Transverse colon (tissue), 3 donors: ENCODE results near the gene TTLL12.

Experiments
- CTCF ChIP-seq, 5 experiments: fragments of 200-600 bp in 3 of 5; fragments of 450-650 bp in 2 of 5; sonication (generic) in 3 of 5; IDR thresholded peaks; 1 replicate in 2 of 5; 2 replicates in 3 of 5; pipeline ENCODE4 v1.5.1; 2016 to 2017; ENCODE audit warnings: antibody characterized with exemption in 5 of 5, inconsistent platforms in 3 of 5, mild to moderate bottlenecking in 2 of 5, moderate library complexity in 1 of 5
- EP300 ChIP-seq: sonication (generic); formaldehyde crosslinking; IDR thresholded peaks from one replicate; pipeline ENCODE4 v1.6.1; 2017; ENCODE audit warnings: antibody characterized with exemption, low read depth

GRCh38 chr22:43231724-43232034 is 44.7 kb upstream of the TTLL12 start:
- no peak for TF ChIP-seq EP300
- TF ChIP-seq CTCF (IDR thresholded peaks at IDR 0.05) = no peak
